Prostate gland (tissue), 2 donors: ENCODE results near the gene GPRC5B. TPM values are rescaled to one million over a fixed set of nuclear protein-coding genes. Genes with fewer than 3 reads are reported as not detected.
A peak's percentile ranks its signal among the peaks of the same experiment; 100 is the strongest.

Source experiments
- DNase-seq: peaks from one replicate; pipeline ENCODE4 v3.0.0-alpha.2; 2019; ENCODE audit warnings: low spot score
- H3K27ac ChIP-seq, 2 donors: fragments of 200-600 bp; sonication (generic); 2 replicates each; pipeline ENCODE4 v1.5.1; 2017 to 2019
- H3K27me3 ChIP-seq: fragments of 200-600 bp; sonication (generic); replicated peaks from 2 replicates; pipeline ENCODE4 v1.5.1; 2019; ENCODE audit not compliant: insufficient read depth
- H3K36me3 ChIP-seq, 2 donors: fragments of 200-600 bp; sonication (generic); 1 replicate in 1 of 2; 2 replicates in 1 of 2; pipeline versions ENCODE4 v1.5.1 to v1.8.1; 2017 to 2019
- H3K4me1 ChIP-seq: fragments of 200-600 bp; sonication (generic); replicated peaks from 2 replicates; pipeline ENCODE4 v1.5.1; 2019
- H3K4me3 ChIP-seq, 2 donors: fragments of 200-600 bp; sonication (generic); 2 replicates each; pipeline ENCODE4 v1.5.1; 2017 to 2019
- H3K9me3 ChIP-seq: fragments of 200-600 bp; sonication (generic); 2 replicates; pipeline ENCODE4 v1.5.1; 2017
- CTCF ChIP-seq, 4 experiments: fragments of 200-600 bp in 2 of 4; fragments of 450-650 bp in 2 of 4; sonication (generic) in 2 of 4; IDR thresholded peaks; 1 replicate in 3 of 4; 2 replicates in 1 of 4; pipeline ENCODE4 v1.5.1; 2016 to 2019; ENCODE audit warnings: antibody characterized with exemption in 4 of 4, mild to moderate bottlenecking in 2 of 4, moderate library complexity in 2 of 4
- POLR2A ChIP-seq: fragments of 450-650 bp; IDR thresholded peaks from one replicate; pipeline ENCODE4 v1.6.1; 2016; ENCODE audit warnings: antibody characterized with exemption, mild to moderate bottlenecking
- POLR2AphosphoS5 ChIP-seq: sonication (generic); formaldehyde crosslinking; IDR thresholded peaks from one replicate; pipeline ENCODE4 v1.6.1; 2017; ENCODE audit warnings: antibody characterized with exemption
- WGBS: methylation state at CpG from one replicate; pipeline ENCODE4 v1.1.5; 2018; 5-methylcytosine and 5-hydroxymethylcytosine counted together
- intact Hi-C: fragments of 100-400 bp; cut with DNase I; formaldehyde crosslinking; loops from one replicate; pipeline ENCODE4 v1.14.2; 2022
- total RNA-seq, 2 donors: library from RNA; depleted of rRNA; stranded (reverse); fragments of >200 nt; gene quantifications; one replicate each; pipeline ENCODE4 v1.1.0, GENCODE V29; 2016

The GPRC5B gene
- total RNA-seq, 2 donors from 2014 or later: 19.4 to 256 TPM

DNA sequence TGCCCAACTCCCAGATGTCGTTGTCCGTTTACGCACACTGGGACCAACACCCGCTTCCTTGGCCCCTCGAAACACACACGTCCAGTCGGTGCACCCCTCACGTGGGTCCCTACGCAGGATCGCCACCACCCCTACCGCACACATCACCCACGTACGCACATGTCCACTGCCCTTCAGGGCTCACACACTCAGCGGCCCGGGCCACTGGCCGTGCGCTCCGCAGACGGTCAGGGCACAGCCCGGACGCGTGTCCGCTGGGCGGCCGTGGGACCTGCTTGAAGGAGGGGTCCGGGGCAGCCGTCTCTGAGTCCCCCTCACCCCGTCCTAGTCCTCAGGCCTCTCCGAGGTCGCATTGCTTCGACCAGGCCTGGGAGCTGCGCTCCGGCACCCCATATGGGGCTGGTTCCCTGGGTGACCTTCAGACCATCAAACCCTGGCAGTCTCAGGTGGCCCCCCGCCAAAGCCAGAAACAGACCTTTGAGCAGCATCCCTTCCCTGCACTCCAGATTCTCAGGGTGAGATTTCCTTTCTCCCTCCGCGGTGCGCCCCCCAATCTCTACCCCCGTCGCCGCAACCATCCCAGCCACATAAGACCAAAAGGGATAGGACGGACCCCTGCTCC, 914 bp upstream of the GPRC5B start:
- Histone ChIP-seq H3K27ac (no peak overlapping the region), H3K9me3 (no peaks in the 10 kb centered on the region), H3K36me3 (no peaks in the 10 kb centered on the region), H3K4me3 (peak overlapping the region; percentile 77 to 78), H3K27me3 (no peaks in the 10 kb centered on the region), H3K4me1 (no peaks in the 10 kb centered on the region)
- DNase-seq: no peak
- TF ChIP-seq POLR2A (no peak), POLR2AphosphoS5 (no peak)
- WGBS: 49% methylated on average over 41 of the region's 41 CpGs
- intact Hi-C loops: loop anchor here (1.0 to 5.0 kb wide), 2 partner anchors 284 to 328 kb away; partner anchors contain the start of gene VPS35L

- Histone ChIP-seq H3K36me3 (no peaks in the 10 kb centered on the region), H3K27ac (peak overlapping the region; percentile 63 to 66), H3K4me3 (peak overlapping the region; percentile 77 to 78), H3K4me1 (no peaks in the 10 kb centered on the region), H3K27me3 (no peaks in the 10 kb centered on the region), H3K9me3 (no peaks in the 10 kb centered on the region)
- intact Hi-C loops: loop anchor here (5.0 kb wide), 1 partner anchor 167 kb away; the partner anchor contains the start of genes IQCK and KNOP1
- no peak for DNase-seq
- under 1% methylated on average over 23 of the region's 24 CpGs for WGBS
- TF ChIP-seq POLR2AphosphoS5 (no peak), POLR2A (no peak), CTCF (IDR thresholded peaks at IDR 0.05) (no peak)
Measured at GRCh38 chr16:19883966-19884485, 622 bp downstream of the GPRC5B start.

DNA sequence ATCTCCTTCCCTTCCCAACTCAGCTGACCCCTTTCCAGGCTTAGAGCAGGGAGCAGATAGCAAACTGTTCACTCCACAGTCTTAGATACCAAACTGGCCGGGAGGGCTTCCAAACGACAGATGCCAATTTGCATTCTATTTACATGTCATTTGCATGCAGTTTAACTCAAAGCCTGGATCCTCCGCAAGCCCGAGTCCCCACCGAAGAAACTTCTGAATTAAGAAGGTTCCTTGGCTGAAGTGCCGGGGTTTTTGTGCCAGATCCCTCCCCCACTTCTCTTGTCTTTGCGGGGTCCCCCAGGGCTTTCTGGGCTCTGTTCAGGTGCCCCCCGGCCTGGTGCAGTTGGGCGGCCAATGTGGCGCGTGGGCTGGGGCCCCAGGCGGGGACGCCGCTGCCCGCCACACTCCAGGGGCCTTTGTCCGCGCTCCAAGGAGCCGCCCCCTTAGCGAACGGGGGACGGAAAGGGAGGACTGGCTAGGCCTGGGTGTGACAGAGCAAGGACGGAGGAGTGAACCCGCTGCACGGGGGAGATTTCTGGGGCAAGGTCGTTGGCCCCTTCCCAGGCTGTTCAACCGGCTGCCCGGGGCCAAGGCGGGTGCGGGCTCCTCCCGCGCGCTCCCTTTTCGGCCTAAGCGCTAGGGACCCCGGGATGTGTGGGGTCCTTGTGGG, 1.2 kb downstream of the GPRC5B start:
- H3K27ac ChIP-seq: peak overlapping the region; percentile 63 to 66
- no peaks in the 10 kb centered on the region for H3K9me3 ChIP-seq
- TF ChIP-seq CTCF (IDR thresholded peaks at IDR 0.05) (no peak), POLR2AphosphoS5 (no peak), POLR2A (no peak)
- H3K4me3 ChIP-seq: peak overlapping the region; percentile 77 to 78
- no peak for DNase-seq
- intact Hi-C loops: loop anchor here (5.0 kb wide), 1 partner anchor 166 kb away; the partner anchor contains the start of genes IQCK and KNOP1
- 4% methylated on average over 25 of the region's 35 CpGs for WGBS
- no peaks in the 10 kb centered on the region for H3K27me3 ChIP-seq
- no peaks in the 10 kb centered on the region for H3K4me1 ChIP-seq
- H3K36me3 ChIP-seq: no peaks in the 10 kb centered on the region

- DNase-seq: no peak
- WGBS: 36% methylated on average over 3 of the region's 3 CpGs
- peak overlapping the region; percentile 63 to 66 for H3K27ac ChIP-seq
- no peaks in the 10 kb centered on the region for H3K36me3 ChIP-seq
- H3K4me3 ChIP-seq: peak overlapping the region in 1 of 2 donors; percentile 77
- H3K4me1 ChIP-seq: no peaks in the 10 kb centered on the region
- no peaks in the 10 kb centered on the region for H3K9me3 ChIP-seq
- no peak for TF ChIP-seq POLR2AphosphoS5
- no peak for TF ChIP-seq CTCF (IDR thresholded peaks at IDR 0.05)
- no peak for TF ChIP-seq POLR2A
- intact Hi-C loops: loop anchor here (5.0 kb wide), 1 partner anchor 165 kb away; the partner anchor contains the start of genes IQCK and KNOP1
- H3K27me3 ChIP-seq: no peaks in the 10 kb centered on the region
Measured at GRCh38 chr16:19882646-19883045, 2.0 kb downstream of the GPRC5B start.

DNA sequence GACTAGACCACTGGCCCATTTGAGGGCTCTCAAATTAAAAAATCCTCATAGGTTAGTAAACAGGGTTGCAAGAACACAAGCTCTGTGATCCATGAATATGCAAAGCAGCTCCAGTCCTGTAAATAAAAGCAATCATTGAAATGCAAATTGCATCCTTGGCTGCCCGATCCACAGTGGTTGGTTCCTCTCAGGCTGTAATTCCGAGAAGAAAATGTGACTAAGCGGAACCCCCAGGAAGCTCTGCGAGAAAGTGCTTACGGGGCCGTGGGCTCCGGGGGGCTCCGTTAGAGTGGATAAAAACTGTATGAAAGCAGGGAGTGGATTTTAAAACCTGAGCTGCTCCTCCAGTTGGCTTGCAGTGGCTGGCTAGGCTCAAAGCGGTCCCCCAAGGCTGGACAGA, 2.5 kb downstream of the GPRC5B start:
- intact Hi-C loops: loop anchor here (5.0 kb wide), 1 partner anchor 165 kb away; the partner anchor contains the start of genes IQCK and KNOP1
- Histone ChIP-seq H3K27me3 (no peaks in the 10 kb centered on the region), H3K27ac (no peak overlapping the region), H3K4me1 (no peaks in the 10 kb centered on the region), H3K36me3 (no peaks in the 10 kb centered on the region), H3K4me3 (no peak overlapping the region), H3K9me3 (no peaks in the 10 kb centered on the region)
- no peak for DNase-seq
- TF ChIP-seq POLR2AphosphoS5: no peak
- WGBS: 52% methylated on average over 9 of the region's 9 CpGs
